GM12878 (cell line): Measurements from ENCODE around the gene CAVIN2. TPM values are rescaled to one million over a fixed set of nuclear protein-coding genes. Genes with fewer than 3 reads are reported as not detected.

Source experiments
- ATAC-seq: fragments of 200-7000 bp; cut with Tn5 transposase; 3 replicates; pipeline ENCODE4 v1.9.1; 2020; ENCODE audit warnings: mild to moderate bottlenecking, moderate library complexity
- BruUV-seq: library from RNA; stranded (reverse); fragments of 400-500 nt; replicated peaks from 2 replicates; lab custom pipeline; 2021; lab: Mats Ljungman, UMichigan
- CTCF ChIA-PET: fragments of 300-600 bp; sonication (Branson Sonifier 250); formaldehyde crosslinking; extraction: SDS; loops from one replicate; lab custom pipeline; 2021; ENCODE audit warnings: inconsistent platforms; lab: Yijun Ruan, JAX
- POLR2A ChIA-PET: fragments of 350-600 bp; formaldehyde crosslinking; extraction: SDS; loops from one replicate; lab custom pipeline; 2021; ENCODE audit warnings: inconsistent platforms; lab: Charles Lee
- RAD21 ChIA-PET: fragments of 300-600 bp; sonication (Branson Sonifier 250); formaldehyde crosslinking; loops from one replicate; lab custom pipeline; 2023; ENCODE audit warnings: antibody characterized with exemption; ENCODE audit not compliant: unreplicated experiment; lab: Charles Lee
- SMC1A ChIA-PET: fragments of 300-600 bp; sonication (Branson Sonifier 250); formaldehyde crosslinking; loops from one replicate; lab custom pipeline; 2023; ENCODE audit not compliant: unreplicated experiment, uncharacterized antibody; lab: Charles Lee
- DNase-seq: peaks from one replicate; pipeline ENCODE4 v3.0.0-alpha.2; 2011; ENCODE audit warnings: low read depth, low spot score
- FAIRE-seq: peaks from 3 replicates; lab custom pipeline; 2011; peaks lifted over from hg19 to GRCh38; lab: Jason Lieb, UNC
- H2AFZ ChIP-seq: 2 replicates; pipeline ENCODE4 v1.6.0; 2011; ENCODE audit warnings: low read depth, low read length, control low read depth; ENCODE audit not compliant: control insufficient read depth
- H3K27ac ChIP-seq: 2 replicates; pipeline ENCODE4 v1.5.1; 2011; ENCODE audit warnings: control low read depth; ENCODE audit not compliant: control insufficient read depth, insufficient read depth
- H3K27me3 ChIP-seq, 2 experiments: replicated peaks in 1 of 2; 2 replicates each; pipeline versions ENCODE4 v1.6.0 to v1.6.1; 2011; ENCODE audit warnings: low read length in 1 of 2; ENCODE audit not compliant: control insufficient read depth in 2 of 2, insufficient read depth in 2 of 2
- H3K36me3 ChIP-seq, 2 experiments: 2 replicates each; pipeline ENCODE4 v1.5.1; 2011; ENCODE audit warnings: low read length in 1 of 2; ENCODE audit not compliant: control insufficient read depth in 2 of 2, insufficient read depth in 2 of 2
- H3K4me1 ChIP-seq: 2 replicates; pipeline ENCODE4 v1.6.1; 2011; ENCODE audit warnings: mild to moderate bottlenecking, low read length, moderate library complexity, mixed read lengths; ENCODE audit not compliant: control insufficient read depth, insufficient read depth
- H3K4me2 ChIP-seq: 2 replicates; pipeline ENCODE4 v1.6.0; 2011; ENCODE audit warnings: control low read depth; ENCODE audit not compliant: control insufficient read depth, insufficient read depth
- H3K4me3 ChIP-seq: fragments of 200-600 bp; sonication (generic); 2 replicates; pipeline ENCODE4 v1.5.1; 2016
- H3K79me2 ChIP-seq: 2 replicates; pipeline ENCODE4 v1.6.0; 2011; ENCODE audit warnings: low read length; ENCODE audit not compliant: control insufficient read depth, insufficient read depth
- H3K9ac ChIP-seq: 2 replicates; pipeline ENCODE4 v1.8.0; 2011; ENCODE audit warnings: low read length, control low read depth, mixed read lengths; ENCODE audit not compliant: control insufficient read depth, insufficient read depth
- H3K9me3 ChIP-seq: replicated peaks from 3 replicates; pipeline ENCODE4 v1.5.1; 2011; ENCODE audit warnings: mild to moderate bottlenecking, low read length; ENCODE audit not compliant: control insufficient read depth, insufficient read depth
- H4K20me1 ChIP-seq: 2 replicates; pipeline ENCODE4 v1.6.0; 2011; ENCODE audit not compliant: control insufficient read depth, insufficient read depth
- HDAC6 ChIP-seq: fragments of 200-600 bp; sonication (generic); IDR thresholded peaks from one replicate; pipeline ENCODE4 v1.8.0; 2017; ENCODE audit warnings: antibody characterized with exemption; ENCODE audit not compliant: unreplicated experiment
- HSF1 ChIP-seq: fragments of 150-350 bp; IDR thresholded peaks from 2 replicates; pipeline ENCODE4 v1.6.1; 2014; ENCODE audit warnings: mild to moderate bottlenecking, low read depth, low read length
- IKZF2 ChIP-seq, 2 experiments: fragments of 450-650 bp; IDR thresholded peaks; 2 replicates each; pipeline ENCODE4 v1.6.1; 2017; ENCODE audit warnings: mild to moderate bottlenecking in 2 of 2, moderate library complexity in 2 of 2
- LARP7 ChIP-seq: fragments of 450-650 bp; IDR thresholded peaks from 2 replicates; pipeline ENCODE4 v1.6.1; 2017; ENCODE audit warnings: mild to moderate bottlenecking
- MYB ChIP-seq: fragments of 150-350 bp; IDR thresholded peaks from 2 replicates; pipeline ENCODE4 v1.6.1; 2014; ENCODE audit warnings: mild to moderate bottlenecking, low read depth, low read length, borderline replicate concordance
- PAX8 ChIP-seq: fragments of 450-650 bp; IDR thresholded peaks from 2 replicates; pipeline ENCODE4 v1.6.1; 2017; ENCODE audit warnings: mild to moderate bottlenecking, moderate library complexity
- PBX3 ChIP-seq: IDR thresholded peaks from 2 replicates; pipeline ENCODE4 v1.6.1; 2011; ENCODE audit warnings: mild to moderate bottlenecking, low read depth, low read length, moderate library complexity; ENCODE audit not compliant: insufficient replicate concordance
- RUNX3 ChIP-seq: IDR thresholded peaks from 2 replicates; pipeline ENCODE4 v1.6.1; 2012; ENCODE audit warnings: low read length, inconsistent platforms
- SPI1 ChIP-seq: IDR thresholded peaks from 2 replicates; pipeline ENCODE4 v1.6.1; 2011; ENCODE audit warnings: low read depth, mild to moderate bottlenecking, low read length, moderate library complexity, borderline replicate concordance; ENCODE audit not compliant: insufficient read depth
- USF2 ChIP-seq: IDR thresholded peaks from 2 replicates; pipeline ENCODE4 v1.6.1; 2011; ENCODE audit warnings: low read depth, low read length, improper control_type of control experiment, borderline replicate concordance
- ZNF217 ChIP-seq: fragments of 450-650 bp; IDR thresholded peaks from 2 replicates; pipeline ENCODE4 v1.6.1; 2017; ENCODE audit warnings: antibody characterized with exemption, mild to moderate bottlenecking
- ZNF592 ChIP-seq: fragments of 450-650 bp; IDR thresholded peaks from 2 replicates; pipeline ENCODE4 v1.6.1; 2017; ENCODE audit warnings: mild to moderate bottlenecking, moderate library complexity
- WGBS: methylation state at CpG from one replicate; pipeline ENCODE4 v1.1.6; 2016; ENCODE audit warnings: low lambda C conversion rate; ENCODE audit not compliant: insufficient replicate concordance, insufficient coverage; ENCODE audit errors: missing lambda C conversion rate; 5-methylcytosine and 5-hydroxymethylcytosine counted together
- in situ Hi-C: fragments of 300-500 bp; cut with MboI; formaldehyde crosslinking; loops from 9 replicates; pipeline ENCODE4 v1.14.3; 2018; ENCODE audit warnings: mixed read lengths
- intact Hi-C: fragments of 100-400 bp; cut with micrococcal nuclease; formaldehyde crosslinking; loops from one replicate; pipeline ENCODE4 v1.14.2; 2022; ENCODE audit not compliant: unreplicated experiment
- polyA plus RNA-seq, 11 experiments: library from polyadenylated mRNA; depleted of rRNA in 4 of 11; unstranded in 6 of 11; stranded (reverse) in 5 of 11; fragments of >200 nt; fragmentation: Nextera tagmentation in 4 of 11; fragmentation: Illumina TruSeq in 1 of 11; extraction: Ambion mirVana in 4 of 11; extraction: Trizol in 1 of 11; gene quantifications; 1 replicate in 1 of 11; 2 replicates in 10 of 11; pipeline versions ENCODE4 v1.2.1 to v1.2.3, GENCODE V29; 2011 to 2016; ENCODE audit warnings: inconsistent platforms in 2 of 11, missing spikeins in 2 of 11, low read depth in 1 of 11
- total RNA-seq, 4 experiments: library from RNA; depleted of rRNA in 3 of 4; stranded (reverse); fragments of >200 nt in 3 of 4; fragmentation: Illumina TruSeq in 1 of 4; extraction: Trizol in 1 of 4; gene quantifications; 2 replicates each; pipeline versions ENCODE4 v1.2.1 to v1.2.3, GENCODE V29; 2013 to 2021

Gene CAVIN2
- total and polyA plus RNA-seq, 10 of the 15 experiments (the other 5 are each of a cell fraction or from before 2014, with no cell fraction given): not detected

GRCh38 chr2:191838526-191838925 is 8.4 kb downstream of the CAVIN2 start:
- 57% methylated on average over 4 of the region's 4 CpGs for WGBS
- no peak overlapping the region for H3K27ac ChIP-seq
- FAIRE-seq (no peak), DNase-seq (no peak), ATAC-seq (no peak)
- H3K27me3 ChIP-seq: peaks cover 0 to 2% of the 10 kb centered on the region in 2 experiments; a peak in 3 of 4 replicates
- intact Hi-C loops: no loop called here
- in situ Hi-C loops: no loop called here
- POLR2A ChIA-PET: no interaction called here
- H3K4me3 ChIP-seq: no peak overlapping the region
- H4K20me1 ChIP-seq: no peaks in the 10 kb centered on the region
- no peaks in the 10 kb centered on the region; the same call in 2 of the 3 replicates for H3K9me3 ChIP-seq
- BruUV-seq: no TSS peak
- RAD21 ChIA-PET: interaction anchor here (1.4 kb wide), 1 partner anchor 324 kb away, joined by 4 read pairs; no protein-coding TSS in a partner anchor
- no peak overlapping the region for H3K4me2 ChIP-seq
- no peak overlapping the region for H2AFZ ChIP-seq
- H3K79me2 ChIP-seq: no peaks in the 10 kb centered on the region
- CTCF ChIA-PET: interaction anchor here (2.8 kb wide), 1 partner anchor 324 kb away, joined by 11 read pairs; no protein-coding TSS in a partner anchor
- H3K36me3 ChIP-seq: no peaks in the 10 kb centered on the region
- SMC1A ChIA-PET: no interaction called here
- no peaks in the 10 kb centered on the region for H3K4me1 ChIP-seq
- H3K9ac ChIP-seq: no peak overlapping the region
- TF ChIP-seq IKZF2 (IDR thresholded peaks at IDR 0.05) (no peak), USF2 (no peak), SPI1 (no peak), ZNF592 (no peak), MYB (no peak), ZNF217 (no peak), LARP7 (no peak), PBX3 (no peak), HSF1 (no peak), HDAC6 (no peak), RUNX3 (no peak), PAX8 (no peak)
